Activated T-cell treated with anti-CD3 and anti-CD28 coated beads, Interleukin-2, amount 50 U/mL, for 1 hour (primary cell): ENCODE measurements around the gene ZFR2.

Source experiments
- DNase-seq: peaks from one replicate; pipeline ENCODE4 v3.0.0-alpha.2; 2020

ZFR2 gene

DNA sequence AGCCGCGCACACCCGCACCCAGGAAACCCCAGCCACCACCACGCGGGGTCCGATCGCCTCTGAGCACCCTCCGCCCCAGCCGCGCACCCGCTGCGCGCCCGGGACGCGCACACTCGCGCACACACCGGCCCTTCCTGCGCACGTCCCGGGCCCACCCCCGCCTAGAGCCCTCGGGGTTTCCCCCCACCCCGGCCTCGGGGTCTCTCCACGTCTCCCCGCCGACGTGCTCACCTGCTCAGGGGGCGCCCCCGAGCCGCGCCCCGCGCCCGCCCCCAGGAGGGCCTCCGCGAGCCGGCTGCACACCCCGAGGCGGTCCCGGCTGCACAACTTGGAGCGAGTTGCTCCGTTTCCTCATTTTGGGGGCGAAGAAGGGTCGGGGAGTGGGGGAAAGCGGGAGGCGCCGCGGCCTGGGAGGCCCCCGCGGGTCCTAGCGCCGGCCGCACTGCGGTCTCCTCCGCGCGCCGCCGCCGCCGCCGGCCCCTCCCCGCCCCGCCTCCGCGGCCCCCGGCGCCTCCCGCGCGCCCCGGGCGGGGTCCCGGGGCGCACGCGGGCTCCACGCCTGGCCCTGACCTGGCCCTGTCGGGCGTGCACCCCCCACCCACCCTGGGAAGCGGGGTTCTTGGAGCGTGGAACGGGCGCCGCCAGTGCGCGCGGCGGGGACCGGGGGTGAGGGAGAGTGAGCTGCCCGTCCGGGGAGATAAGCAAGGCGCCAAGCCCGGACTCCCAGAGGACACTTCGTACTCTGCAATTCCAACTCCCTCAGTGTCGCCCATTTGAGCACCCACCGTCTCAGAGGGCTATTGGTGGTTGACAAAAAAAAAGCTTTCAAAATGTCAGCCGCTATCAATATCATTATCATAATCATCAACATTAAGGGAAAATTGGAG is 82.7 kb downstream of the ZFR2 start, which contains the start of gene MATK:
TSS of gene MATK (minus strand) at position 444 of the 887 bp plus-strand sequence. CDS start 1,246 bp downstream, outside the sequence.
- peak; percentile 39 for DNase-seq

DNA sequence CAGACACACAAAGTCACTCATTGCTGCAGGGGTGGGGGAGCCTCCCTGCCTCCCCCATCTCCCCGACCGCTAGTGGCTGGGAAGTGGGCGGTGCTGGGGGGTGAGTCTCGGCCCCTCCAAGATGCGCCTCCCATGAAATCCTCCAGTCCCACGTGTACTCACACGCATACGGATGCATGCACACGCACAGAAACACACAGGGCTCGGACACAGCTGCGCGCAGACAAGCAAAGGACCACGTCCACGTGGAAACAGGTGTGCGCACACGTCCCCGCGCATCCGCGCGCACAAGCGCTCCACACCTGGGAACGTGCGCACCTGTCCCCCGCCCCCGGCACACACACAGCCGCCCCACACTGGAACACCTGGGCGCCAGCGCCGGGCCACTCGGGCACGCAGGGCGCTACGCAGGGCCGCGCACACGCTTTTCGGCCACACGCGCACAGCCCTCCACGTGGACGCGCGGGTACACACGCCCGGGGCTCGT is 83.3 kb downstream of the ZFR2 start:
- peak; percentile 36 for DNase-seq

DNA sequence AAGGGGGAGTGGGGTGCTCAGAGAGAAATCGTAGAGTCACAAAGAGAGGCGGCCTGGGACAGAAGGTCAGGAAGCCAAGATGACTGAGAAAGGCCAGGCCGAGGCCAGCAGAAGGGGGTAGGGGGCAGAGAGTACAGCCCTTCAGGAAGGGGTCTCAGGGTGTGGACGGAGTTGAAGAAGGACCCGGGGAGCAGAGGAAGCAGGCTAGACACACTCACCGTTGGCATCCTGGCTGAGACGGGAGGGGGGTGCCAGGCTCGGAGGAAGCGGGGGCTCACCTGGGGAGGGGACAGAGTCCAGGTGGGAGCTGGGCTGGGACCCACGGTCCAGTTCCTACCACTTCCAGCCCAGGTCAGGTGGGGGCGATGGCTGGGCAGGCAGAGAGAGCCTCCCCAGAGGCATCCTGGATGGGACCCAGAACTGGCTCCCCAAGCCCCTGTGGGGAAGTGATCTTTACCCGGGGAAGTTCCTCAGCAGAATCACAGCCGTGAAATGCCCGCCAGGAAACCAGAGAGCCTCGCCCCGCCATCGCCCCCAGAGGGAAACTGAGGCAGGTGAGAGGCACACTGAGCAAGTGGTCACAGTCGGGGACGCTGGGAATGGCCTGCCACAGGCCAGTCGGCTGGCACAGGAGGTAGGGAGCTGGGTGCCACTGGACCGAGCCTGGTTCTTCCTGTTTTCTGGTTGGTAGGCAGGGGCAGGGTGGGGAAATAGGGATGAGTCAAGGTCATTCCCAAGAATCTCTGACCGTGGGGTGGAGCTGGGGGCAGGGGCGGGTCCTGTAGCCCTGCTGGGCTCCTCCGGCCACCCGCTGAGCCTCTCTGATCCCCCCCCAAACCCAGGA is 84.0 kb downstream of the ZFR2 start:
- no peak for DNase-seq

DNA sequence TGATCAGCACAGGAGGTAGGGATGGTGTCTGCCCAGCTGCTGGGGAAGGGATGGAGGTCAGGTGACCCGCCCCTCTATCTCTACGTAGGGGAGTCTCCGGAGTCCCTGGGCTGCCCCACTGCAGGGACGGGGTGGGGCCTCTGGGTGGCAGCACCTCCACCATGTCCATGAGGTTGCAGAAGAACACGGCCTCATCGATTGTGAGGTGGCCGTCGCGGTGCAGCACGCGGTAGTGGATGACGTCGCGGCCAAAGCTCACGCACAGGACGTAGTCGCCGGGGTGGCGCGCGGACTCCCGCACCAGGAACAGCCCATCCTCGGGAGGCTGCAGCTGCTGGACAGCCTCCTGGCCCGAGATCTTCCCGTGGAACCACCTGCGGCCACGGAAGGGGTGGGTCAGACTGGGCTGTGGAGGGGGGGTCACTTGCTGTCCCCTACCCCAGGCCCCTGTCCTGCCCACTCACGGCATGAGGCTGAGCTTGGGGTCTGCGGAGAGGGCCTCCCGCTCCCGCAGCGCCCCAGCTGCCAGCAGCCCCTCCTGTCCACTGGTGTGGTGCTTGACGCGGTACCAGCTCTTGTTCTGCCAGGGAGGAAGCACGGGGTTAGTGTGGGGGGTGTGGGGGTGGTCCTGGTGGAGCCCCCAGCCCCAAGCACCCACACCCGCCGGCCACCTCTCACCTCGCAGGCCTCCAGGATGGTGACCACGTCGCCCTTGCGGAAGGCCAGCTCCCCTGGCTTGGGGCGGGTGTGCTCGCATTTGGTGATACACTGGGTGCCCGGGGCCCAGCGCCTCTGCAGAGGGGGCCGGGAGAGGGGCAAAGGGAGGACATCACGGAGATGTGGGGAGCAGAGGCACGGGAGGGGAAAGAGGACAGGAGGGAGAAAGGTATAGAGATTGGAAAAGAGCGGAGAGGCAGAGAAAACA is 84.9 kb downstream of the ZFR2 start:
- peak; percentile 58 for DNase-seq

DNA sequence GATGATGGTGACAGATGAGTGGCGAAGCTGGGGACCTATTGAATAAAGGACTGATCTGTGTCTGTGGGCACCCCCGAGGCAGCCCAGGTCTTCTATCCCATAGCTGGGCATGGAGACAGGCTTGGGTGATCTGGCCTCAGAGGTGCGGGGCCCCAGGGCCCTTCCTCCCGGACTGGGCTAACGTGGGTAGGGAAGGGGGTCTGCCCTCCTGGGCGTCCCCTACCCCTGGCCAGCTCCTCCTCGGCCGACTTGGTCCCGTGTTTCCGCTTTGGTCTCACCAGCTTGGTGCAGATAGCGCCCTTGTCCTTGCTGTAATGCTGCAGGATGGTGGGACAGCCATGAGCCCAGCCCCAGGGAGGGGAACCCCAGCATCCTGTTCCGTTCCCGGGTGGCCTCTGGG is 85.9 kb downstream of the ZFR2 start:
- no peak for DNase-seq

DNA sequence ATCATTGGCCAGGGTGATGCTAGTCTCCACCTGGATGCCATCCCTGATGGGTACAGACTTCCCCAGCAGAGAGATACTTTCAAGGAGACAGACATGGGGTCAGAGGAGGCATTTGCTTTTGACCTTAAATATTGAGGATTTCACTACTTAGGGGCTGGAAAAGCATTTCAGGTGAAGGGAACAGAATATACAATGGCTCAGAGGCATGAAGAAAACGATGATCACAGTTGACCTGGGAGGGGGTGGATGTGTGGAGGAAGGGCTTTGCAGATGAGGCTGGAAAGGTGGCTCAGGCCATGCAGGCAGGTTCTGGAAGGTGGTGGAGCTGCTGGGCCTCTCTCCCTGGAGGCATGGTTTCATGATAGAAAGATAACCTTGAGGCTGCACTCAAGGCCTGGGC is 86.5 kb downstream of the ZFR2 start:
- no peak for DNase-seq

DNA sequence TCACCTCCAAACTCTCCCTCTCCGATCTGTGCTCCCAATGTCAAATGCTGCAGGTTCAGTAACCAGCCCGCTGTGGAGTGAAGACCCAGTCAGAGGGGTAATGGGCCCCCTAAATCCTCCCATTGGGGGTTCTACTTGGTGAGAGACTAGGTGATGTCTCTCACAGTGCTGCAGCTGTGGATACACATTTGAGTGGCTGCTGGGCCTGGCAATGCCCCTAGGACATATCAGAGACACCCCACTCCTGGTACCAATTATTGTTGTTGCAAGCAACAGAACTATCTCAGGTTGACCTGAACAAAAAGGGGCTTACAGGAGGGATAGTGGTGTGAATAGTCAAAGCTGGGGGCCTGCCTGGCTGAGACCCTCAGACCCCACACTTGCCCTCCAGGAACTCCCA is 87.2 kb downstream of the ZFR2 start:
- DNase-seq: no peak

DNA sequence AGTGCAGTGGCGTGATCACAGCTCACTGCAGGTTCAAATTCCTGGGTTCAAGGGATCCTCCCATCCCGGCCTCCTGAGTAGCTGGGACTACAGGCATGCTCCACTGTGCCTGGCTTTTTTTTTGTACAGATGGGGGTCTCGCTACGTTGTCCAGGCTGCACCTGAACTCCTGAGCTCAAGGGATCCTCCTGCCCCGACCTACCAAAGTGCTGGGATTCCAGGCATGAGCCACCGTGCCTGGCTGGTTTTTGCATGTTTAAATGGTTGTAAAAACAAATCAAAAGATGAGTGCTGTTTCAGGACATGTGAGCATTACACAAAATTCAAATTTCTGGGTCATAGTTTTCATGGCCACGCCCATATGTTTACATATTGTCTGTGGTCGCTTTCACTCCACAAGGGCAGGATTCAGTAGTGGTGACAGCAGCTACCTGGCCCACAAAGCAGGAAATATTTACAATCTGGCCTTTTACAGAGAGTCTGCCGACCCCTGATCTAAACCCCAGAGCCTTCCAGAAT is 88.0 kb downstream of the ZFR2 start:
- no peak for DNase-seq

DNA sequence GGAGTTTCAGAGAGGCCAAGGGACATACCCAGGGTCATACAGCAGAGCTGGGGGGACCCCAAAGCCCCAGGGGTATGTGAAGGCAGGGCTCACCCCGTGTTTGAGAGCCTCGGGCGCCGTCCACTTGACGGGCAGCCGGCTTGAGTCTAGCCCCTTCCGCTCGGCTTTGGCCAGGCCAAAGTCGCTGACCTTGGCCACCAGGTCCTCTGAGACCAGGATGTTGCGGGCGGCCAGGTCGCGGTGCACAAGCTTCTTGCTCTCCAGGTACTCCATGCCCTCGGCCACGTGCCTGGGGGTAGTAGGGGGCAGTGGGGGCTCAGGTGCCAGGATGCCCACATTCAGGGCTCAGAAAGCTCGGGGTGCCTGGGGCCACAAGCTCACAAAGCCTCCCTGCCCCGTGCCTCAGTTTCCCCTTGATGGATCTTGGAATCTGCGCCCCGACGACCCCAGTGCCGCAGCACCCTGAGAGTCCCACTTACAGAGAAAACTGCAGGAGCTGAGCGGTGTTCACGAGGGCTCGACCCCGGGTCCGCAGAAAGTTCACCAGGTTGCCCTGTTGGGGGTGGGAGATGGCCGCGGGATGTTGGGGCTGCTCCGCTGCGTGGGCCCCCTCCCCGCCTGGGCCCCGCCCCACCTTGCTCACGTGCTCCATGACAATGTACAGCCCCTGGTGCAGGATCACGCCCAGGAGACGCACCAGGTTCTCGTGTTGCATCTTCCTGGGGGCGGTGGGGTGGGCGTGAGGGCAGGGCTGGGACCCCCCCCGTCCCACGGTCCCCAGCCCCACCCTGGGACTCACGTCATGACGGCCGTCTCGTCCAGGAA is 89.7 kb downstream of the ZFR2 start:
- no peak for DNase-seq

DNA sequence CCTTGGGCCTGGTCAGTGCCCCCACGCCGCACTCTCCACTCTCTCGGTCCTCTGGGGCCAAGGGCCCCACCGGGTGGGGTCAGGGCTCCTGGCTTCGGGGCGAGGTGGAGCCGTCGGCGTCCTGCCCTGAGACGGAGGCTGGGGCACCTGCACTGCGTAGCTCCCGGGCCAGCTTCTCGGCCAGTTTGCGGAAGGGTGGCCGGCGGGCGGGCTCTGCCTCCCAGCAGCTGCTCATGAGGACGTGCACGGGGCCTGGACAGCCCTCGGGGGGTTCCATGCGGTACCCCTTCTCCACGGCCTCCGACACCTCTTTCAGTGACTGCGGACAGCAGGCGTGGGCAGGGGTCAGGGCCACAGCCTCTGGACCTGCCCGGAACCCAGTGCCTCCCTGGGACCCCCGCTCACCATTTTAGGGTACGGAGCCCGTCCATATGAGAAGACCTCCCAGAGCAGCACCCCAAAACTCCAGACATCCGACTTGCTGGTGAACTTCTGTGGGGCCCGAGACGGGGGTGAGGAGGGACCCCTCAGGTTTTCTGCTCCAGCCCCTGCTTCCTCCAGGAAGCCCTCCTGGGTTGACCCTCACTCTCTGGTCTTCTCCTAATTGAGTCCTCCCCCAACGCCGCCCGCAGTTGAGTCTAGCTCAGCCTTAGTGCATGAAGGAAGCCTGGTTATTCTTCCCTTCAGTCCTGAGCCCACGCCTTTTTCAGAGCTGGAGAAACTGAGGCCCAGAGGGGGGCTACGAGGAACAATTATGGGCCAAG is 90.6 kb downstream of the ZFR2 start:
- DNase-seq: no peak

DNA sequence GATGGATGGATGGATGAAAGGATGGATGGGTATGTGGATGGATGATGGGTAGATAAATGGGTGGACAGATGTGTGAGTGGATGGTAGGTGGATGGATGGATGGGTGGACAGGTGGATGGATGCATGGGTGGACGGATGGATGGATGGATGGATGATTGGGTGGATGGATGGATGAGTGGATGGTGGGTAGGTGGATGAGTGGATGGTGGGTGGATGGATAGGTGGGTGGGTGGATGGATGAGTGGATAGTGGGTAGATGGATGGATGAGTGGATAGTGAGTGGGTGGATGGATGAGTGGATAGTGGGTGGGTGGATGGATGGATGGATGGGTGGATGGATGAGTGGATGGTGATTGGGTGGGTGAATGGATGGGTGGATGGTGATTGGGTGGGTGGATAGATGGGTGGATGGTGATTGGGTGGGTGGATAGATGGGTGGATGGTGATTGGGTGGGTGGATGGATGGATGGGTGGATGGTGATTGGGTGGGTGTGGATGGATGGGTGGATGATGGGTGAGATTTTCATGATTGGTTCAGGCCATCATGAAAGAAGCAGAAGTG is 92.3 kb downstream of the ZFR2 start:
- no peak for DNase-seq

DNA sequence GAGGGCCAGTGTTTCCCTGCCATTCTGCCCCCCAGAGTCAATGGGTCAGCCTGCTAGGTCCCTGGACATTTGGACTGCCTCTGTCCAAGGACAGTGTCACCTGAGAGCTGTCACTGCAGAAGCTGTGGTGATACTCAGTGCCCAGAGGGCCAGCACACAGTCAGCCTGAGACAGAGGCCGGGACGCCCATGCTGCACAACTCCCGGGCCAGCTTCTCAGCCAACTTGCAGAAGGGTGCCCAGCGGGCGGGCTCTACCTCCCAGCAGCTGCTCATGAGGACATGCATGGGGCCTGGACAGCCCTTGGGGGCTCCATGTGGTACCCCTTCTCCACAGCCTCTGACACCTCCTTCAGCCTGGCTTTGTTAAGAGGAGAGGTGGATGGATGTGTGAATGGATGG is 93.0 kb downstream of the ZFR2 start:
- DNase-seq: no peak

DNA sequence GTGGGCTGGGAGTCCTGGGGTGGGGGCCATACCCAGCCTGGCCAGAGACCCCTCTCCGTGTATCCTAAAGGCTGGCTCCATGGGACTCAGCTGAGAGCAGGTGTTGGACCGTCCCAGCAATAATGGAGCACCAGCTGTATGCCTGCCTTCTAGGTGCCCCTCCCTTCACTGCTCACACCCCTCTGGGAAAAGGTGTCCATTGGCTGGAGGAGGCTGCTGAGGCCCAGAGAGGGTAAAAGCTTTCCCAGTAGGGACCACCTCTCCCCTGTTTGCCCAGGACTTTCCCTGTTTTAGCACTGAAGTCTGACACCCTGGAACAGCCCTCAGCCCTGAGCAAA is 93.5 kb downstream of the ZFR2 start:
- no peak for DNase-seq

DNA sequence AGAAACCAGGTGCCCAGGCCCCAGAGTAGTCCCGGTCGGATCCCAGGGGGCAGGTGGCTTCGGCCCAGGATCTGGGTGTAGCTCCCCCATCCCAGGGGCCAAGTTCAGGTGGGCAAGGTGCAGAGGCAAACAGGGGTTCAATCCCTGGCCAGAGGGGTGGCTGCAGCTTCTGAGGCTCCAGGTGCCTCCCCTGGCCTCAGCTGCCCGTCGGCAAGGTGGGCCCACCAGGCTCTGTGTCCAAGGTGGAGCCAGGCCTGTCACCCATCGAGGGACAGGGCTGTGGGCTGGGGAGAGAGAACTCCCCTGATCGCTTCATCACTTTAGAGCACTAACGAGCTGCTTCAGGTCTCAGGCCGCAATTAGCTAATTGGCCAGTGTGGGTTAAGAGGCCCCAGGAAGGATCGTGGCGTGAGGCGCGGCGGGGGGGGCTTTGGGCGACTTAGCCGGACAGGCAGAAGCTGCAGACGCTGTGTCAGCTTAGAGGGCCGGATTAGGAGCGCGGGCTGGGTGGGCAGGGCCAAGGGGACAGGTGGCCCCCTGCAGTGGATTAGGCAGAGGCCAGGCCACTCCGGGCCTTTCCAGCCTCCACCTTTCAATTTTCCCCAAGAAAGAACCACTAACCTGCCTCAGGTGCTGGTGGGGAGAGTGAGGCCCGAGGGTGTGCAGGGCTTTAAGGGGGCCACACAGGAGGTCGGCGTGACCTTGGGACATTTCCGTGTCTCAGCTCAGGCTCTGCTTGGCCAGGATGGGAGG is 94.0 kb downstream of the ZFR2 start:
- no peak for DNase-seq

DNA sequence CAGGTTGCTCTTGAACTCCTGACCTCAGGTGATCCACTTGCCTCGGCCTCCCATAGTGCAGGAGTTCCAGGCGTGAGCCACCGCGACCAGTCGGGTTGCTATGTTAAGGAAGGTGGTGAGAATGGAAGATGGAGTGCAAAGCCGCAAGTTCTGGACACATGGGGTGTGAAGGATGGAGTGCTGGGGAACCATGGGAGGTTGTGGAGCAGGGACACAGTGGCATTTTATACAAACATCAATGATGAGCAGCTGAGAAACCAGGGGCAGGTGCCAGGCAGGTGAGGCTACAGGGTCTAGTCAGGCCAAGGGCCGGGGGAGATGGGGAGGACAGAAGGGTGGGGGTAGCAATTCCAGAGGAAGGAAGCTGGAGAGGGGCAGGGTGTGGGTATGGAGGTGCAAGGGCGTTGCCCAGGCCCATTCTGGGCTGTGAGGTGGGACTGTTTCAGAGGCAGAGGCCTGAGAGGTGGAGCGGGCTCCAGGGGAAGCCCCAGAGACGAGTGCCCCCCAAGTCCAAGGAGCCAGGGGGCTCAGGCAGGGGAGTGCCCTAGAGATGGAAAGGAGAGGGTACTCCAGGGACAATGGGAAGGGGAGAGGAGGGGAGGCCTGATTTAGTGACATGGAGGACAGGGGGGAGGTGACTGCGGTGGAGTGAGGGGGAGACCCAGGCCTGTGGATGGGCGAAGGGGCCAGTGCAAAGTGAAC is 94.9 kb downstream of the ZFR2 start:
- DNase-seq: no peak

DNA sequence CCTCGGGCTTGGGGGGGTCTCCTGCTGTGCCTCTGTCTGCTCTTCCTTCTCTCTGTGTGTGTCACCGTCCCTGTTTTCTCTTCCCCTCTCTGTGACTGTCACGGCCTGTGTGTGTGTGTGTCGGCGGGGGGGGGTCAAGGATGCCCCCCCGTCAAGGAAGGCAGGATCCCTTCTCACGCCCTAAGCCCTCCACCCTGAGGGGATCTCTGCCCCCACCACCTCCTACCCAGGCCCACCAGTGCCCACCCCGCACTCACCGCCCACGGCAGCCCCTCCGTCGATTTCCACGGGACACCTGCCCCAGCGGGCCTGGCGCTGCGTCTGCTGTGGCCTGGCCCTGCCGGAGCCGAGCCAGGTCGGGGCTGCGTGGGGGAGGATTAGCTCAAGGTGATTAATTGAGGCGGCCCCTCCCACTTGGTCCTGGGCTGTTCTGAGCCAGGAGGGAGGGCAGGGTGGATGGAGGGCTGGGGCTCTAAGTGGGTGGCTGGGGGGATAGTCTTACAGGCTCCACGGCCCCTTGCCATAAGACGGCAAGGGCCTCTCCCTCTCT is 96.9 kb downstream of the ZFR2 start, which contains the start of gene RAX2:
TSS of gene RAX2 (minus strand) at position 323 of the 550 bp plus-strand sequence. CDS start 486 bp downstream, outside the sequence.
- no peak for DNase-seq

DNA sequence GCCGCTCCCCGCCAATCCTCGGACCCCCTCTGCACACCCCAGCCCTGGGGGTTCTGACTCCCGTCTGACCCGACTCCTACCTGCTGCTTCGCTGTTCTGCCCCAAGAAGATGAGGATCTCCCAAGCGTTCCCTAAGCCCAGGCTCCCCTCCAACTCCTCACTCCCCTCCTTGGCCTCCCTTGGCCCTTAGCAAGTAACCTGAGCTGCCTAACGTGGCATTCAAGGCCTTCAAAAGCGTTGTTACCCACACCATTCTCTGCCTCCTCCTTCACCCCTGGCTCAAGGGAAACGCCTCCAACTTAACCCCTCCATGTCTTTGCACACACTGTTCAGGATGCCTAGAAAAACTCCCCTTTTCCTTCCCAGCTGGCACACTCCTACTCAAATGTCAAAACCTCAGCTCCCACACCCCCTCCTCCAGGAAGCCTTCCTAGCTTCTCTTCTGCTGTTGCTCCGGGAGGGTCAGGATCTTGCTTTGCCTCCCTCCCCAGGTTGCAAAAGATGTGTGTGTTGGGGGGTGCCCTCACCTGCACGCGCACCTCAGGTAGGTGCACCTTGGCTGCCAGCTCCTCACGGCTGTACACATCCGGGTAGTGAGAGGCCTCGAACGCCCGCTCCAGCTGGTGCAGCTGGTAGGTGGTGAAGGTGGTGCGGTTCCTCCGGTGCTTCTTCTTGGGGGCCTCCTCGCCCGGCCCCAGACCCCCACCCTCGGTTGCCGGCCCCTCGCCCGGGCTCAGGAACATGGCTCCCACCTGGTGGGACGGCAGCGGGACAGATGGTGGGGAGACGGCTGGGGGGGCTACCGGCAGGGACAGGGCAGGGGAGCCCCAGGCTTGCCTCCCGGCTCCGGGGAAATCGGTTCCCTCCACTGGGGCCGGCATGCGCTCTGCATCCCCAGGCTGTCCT is 97.6 kb downstream of the ZFR2 start:
- no peak for DNase-seq
